Nephron progenitor cell (in vitro differentiated cells): ENCODE results near the gene AMOTL2.

Experiments
- DNase-seq: peaks from one replicate; pipeline ENCODE4 v3.0.0; 2021
- H3K27ac Mint-ChIP-seq: 2 replicates; pipeline ENCODE4 v1.8.0; 2021; ENCODE audit warnings: mild to moderate bottlenecking, moderate library complexity, mixed read lengths
- H3K27me3 Mint-ChIP-seq: 2 replicates; pipeline ENCODE4 v1.8.0; 2021; ENCODE audit warnings: mild to moderate bottlenecking, low read depth, mixed read lengths; ENCODE audit not compliant: poor library complexity
- H3K36me3 Mint-ChIP-seq: 2 replicates; pipeline ENCODE4 v1.8.0; 2021; ENCODE audit warnings: low read depth, mixed read lengths
- H3K4me1 Mint-ChIP-seq: 2 replicates; pipeline ENCODE4 v1.8.0; 2021; ENCODE audit warnings: mixed read lengths
- H3K4me3 Mint-ChIP-seq: 2 replicates; pipeline ENCODE4 v1.8.0; 2021; ENCODE audit warnings: mild to moderate bottlenecking, moderate library complexity, mixed read lengths
- H3K9me3 Mint-ChIP-seq: 2 replicates; pipeline ENCODE4 v1.8.0; 2021; ENCODE audit warnings: mild to moderate bottlenecking, moderate library complexity, mixed read lengths
- CTCF ChIP-seq: fragments of 200-600 bp; sonication (generic); IDR thresholded peaks from 2 replicates; pipeline ENCODE4 v1.5.0; 2021; ENCODE audit warnings: antibody characterized with exemption

Gene AMOTL2

GRCh38 chr3:134326760-134327593 lies 47.3 kb downstream of the AMOTL2 start:
- peak; percentile 60 for DNase-seq
- Mint-ChIP-seq H3K36me3 (no peaks in the 10 kb centered on the region), H3K4me3 (no peak overlapping the region), H3K27me3 (peaks cover 13% of the 10 kb centered on the region), H3K4me1 (peaks cover 50% of the 10 kb centered on the region), H3K9me3 (no peaks in the 10 kb centered on the region), H3K27ac (peak overlapping the region; percentile 73)
- TF ChIP-seq CTCF, result no peak

GRCh38 chr3:134326126-134326525 lies 48.1 kb downstream of the AMOTL2 start:
- no peak for TF ChIP-seq CTCF
- no peaks in the 10 kb centered on the region for H3K9me3 Mint-ChIP-seq
- no peak overlapping the region for H3K27ac Mint-ChIP-seq
- H3K36me3 Mint-ChIP-seq, result no peaks in the 10 kb centered on the region
- peaks cover 13% of the 10 kb centered on the region for H3K27me3 Mint-ChIP-seq
- peaks cover 42% of the 10 kb centered on the region for H3K4me1 Mint-ChIP-seq
- DNase-seq, result no peak
- no peak overlapping the region for H3K4me3 Mint-ChIP-seq

- DNase-seq, result no peak
- Mint-ChIP-seq H3K27ac (no peak overlapping the region), H3K4me1 (peaks cover 39% of the 10 kb centered on the region), H3K36me3 (no peaks in the 10 kb centered on the region), H3K4me3 (no peak overlapping the region), H3K27me3 (peaks cover 13% of the 10 kb centered on the region), H3K9me3 (no peaks in the 10 kb centered on the region)
- no peak for TF ChIP-seq CTCF
These were observed 48.5 kb downstream of the AMOTL2 start for GRCh38 chr3:134325706-134326105.

- Mint-ChIP-seq H3K9me3 (no peaks in the 10 kb centered on the region), H3K4me1 (peaks cover 39% of the 10 kb centered on the region)
These were observed 49.1 kb downstream of the AMOTL2 start for GRCh38 chr3:134325061-134325705.

GRCh38 chr3:134323966-134324962 lies 50.0 kb downstream of the AMOTL2 start:
- Mint-ChIP-seq H3K4me1 (peaks cover 39% of the 10 kb centered on the region), H3K27ac (no peak overlapping the region)

More at GRCh38 chr3:134325061-134325705, 49.1 kb downstream of the AMOTL2 start:
- Mint-ChIP-seq H3K27me3 (peaks cover 13% of the 10 kb centered on the region), H3K36me3 (no peaks in the 10 kb centered on the region), H3K4me3 (no peak overlapping the region), H3K27ac (no peak overlapping the region)
- DNase-seq, result no peak
- no peak for TF ChIP-seq CTCF

More at GRCh38 chr3:134323966-134324962, 50.0 kb downstream of the AMOTL2 start:
- no peaks in the 10 kb centered on the region for H3K9me3 Mint-ChIP-seq
- no peak for TF ChIP-seq CTCF
- no peak for DNase-seq
- H3K4me3 Mint-ChIP-seq, result no peak overlapping the region
- H3K36me3 Mint-ChIP-seq, result no peaks in the 10 kb centered on the region
- H3K27me3 Mint-ChIP-seq, result peaks cover 13% of the 10 kb centered on the region
